NCI-H345 treated with DMSO at 0.1 percent for 48 hours (cell line): ENCODE results near the gene FOXF1.

Source experiments
- DNase-seq: peaks from one replicate; lab custom pipeline; 2025; ENCODE audit not compliant: unreplicated experiment; lab: John Stamatoyannopoulos, UW

The FOXF1 gene

GRCh38 chr16:86515777-86516622 lies 5.7 kb downstream of the FOXF1 start:
- DNase-seq: no peak

- DNase-seq: no peak
These were observed 6.3 kb downstream of the FOXF1 start for GRCh38 chr16:86516623-86517003.

GRCh38 chr16:86517033-86517432 lies 6.7 kb downstream of the FOXF1 start:
- no peak for DNase-seq

GRCh38 chr16:86517652-86518258 lies 7.4 kb downstream of the FOXF1 start:
- DNase-seq: no peak

GRCh38 chr16:86519007-86519648 lies 8.8 kb downstream of the FOXF1 start:
- DNase-seq: no peak

GRCh38 chr16:86519649-86520316 lies 9.5 kb downstream of the FOXF1 start:
- DNase-seq: peak; percentile 26

GRCh38 chr16:86520317-86521210 lies 10.2 kb downstream of the FOXF1 start:
- DNase-seq: no peak

- no peak for DNase-seq
These were observed 11.2 kb downstream of the FOXF1 start for GRCh38 chr16:86521236-86522197.

- no peak for DNase-seq
These were observed 12.3 kb downstream of the FOXF1 start for GRCh38 chr16:86522634-86523033.

GRCh38 chr16:86523166-86523740 lies 12.9 kb downstream of the FOXF1 start:
- DNase-seq: no peak

GRCh38 chr16:86524029-86524428 lies 13.7 kb downstream of the FOXF1 start:
- DNase-seq: no peak

GRCh38 chr16:86525696-86526095 lies 15.4 kb downstream of the FOXF1 start:
- DNase-seq: no peak

- DNase-seq: no peak
These were observed 17.0 kb downstream of the FOXF1 start for GRCh38 chr16:86527366-86527765.

- DNase-seq: no peak
These were observed 18.0 kb downstream of the FOXF1 start for GRCh38 chr16:86528061-86528929.

GRCh38 chr16:86529160-86529559 lies 18.8 kb downstream of the FOXF1 start:
- no peak for DNase-seq

GRCh38 chr16:86530251-86531190 lies 20.2 kb downstream of the FOXF1 start:
- DNase-seq: no peak

- no peak for DNase-seq
These were observed 20.8 kb downstream of the FOXF1 start for GRCh38 chr16:86531191-86531545.
